Rectal smooth muscle tissue (tissue), 1 donor: Measurements from ENCODE around the gene NTN3.
A peak's percentile ranks its signal among the peaks of the same experiment; 100 is the strongest.

Source experiments
- H3K27ac ChIP-seq: one replicate; pipeline ENCODE4 v1.7.0; 2013; ENCODE audit warnings: low read depth, low read length, inconsistent platforms
- H3K27me3 ChIP-seq: one replicate; pipeline ENCODE4 v1.7.0; 2013; ENCODE audit warnings: low read length; ENCODE audit not compliant: control insufficient read depth, insufficient read depth
- H3K36me3 ChIP-seq: one replicate; pipeline ENCODE4 v1.7.0; 2013; ENCODE audit warnings: low read length; ENCODE audit not compliant: control insufficient read depth, insufficient read depth
- H3K4me1 ChIP-seq: one replicate; pipeline ENCODE4 v1.7.0; 2013; ENCODE audit warnings: low read length; ENCODE audit not compliant: control insufficient read depth, insufficient read depth
- H3K4me3 ChIP-seq: one replicate; pipeline ENCODE4 v1.7.0; 2013; ENCODE audit warnings: low read length
- H3K9ac ChIP-seq: one replicate; pipeline ENCODE4 v1.7.0; 2013; ENCODE audit warnings: low read length

NTN3 gene

GRCh38 chr16:2460916-2461315, 10.2 kb upstream of the NTN3 start:
- Histone ChIP-seq H3K36me3 (no peaks in the 10 kb centered on the region), H3K27me3 (no peaks in the 10 kb centered on the region), H3K9ac (no peak overlapping the region), H3K4me1 (no peaks in the 10 kb centered on the region), H3K4me3 (no peak overlapping the region), H3K27ac (no peak overlapping the region)

- Histone ChIP-seq H3K36me3 (no peaks in the 10 kb centered on the region), H3K27ac (no peak overlapping the region), H3K9ac (no peak overlapping the region), H3K27me3 (no peaks in the 10 kb centered on the region), H3K4me1 (peaks cover under 1% of the 10 kb centered on the region), H3K4me3 (no peak overlapping the region)
These were observed 8.8 kb upstream of the NTN3 start for GRCh38 chr16:2462031-2462866.

GRCh38 chr16:2464333-2464732, 6.8 kb upstream of the NTN3 start:
- Histone ChIP-seq H3K27ac (no peak overlapping the region), H3K9ac (no peak overlapping the region), H3K4me3 (no peak overlapping the region), H3K27me3 (peaks cover 3% of the 10 kb centered on the region), H3K4me1 (peaks cover 2% of the 10 kb centered on the region), H3K36me3 (no peaks in the 10 kb centered on the region)

GRCh38 chr16:2465653-2466415, 5.3 kb upstream of the NTN3 start:
- Histone ChIP-seq H3K27me3 (peaks cover 18% of the 10 kb centered on the region), H3K9ac (no peak overlapping the region), H3K27ac (no peak overlapping the region), H3K4me3 (no peak overlapping the region), H3K4me1 (peaks cover 2% of the 10 kb centered on the region), H3K36me3 (no peaks in the 10 kb centered on the region)

- H3K27ac ChIP-seq, result no peak overlapping the region
- peaks cover 21% of the 10 kb centered on the region for H3K27me3 ChIP-seq
- H3K9ac ChIP-seq, result no peak overlapping the region
- no peaks in the 10 kb centered on the region for H3K36me3 ChIP-seq
- H3K4me3 ChIP-seq, result peak overlapping the region; percentile 53
- H3K4me1 ChIP-seq, result peaks cover 2% of the 10 kb centered on the region
These were observed 4.2 kb upstream of the NTN3 start for GRCh38 chr16:2466667-2467527.

GRCh38 chr16:2467528-2468232, 3.4 kb upstream of the NTN3 start:
- Histone ChIP-seq H3K27ac (no peak overlapping the region), H3K4me3 (peak overlapping the region; percentile 53), H3K27me3 (peaks cover 22% of the 10 kb centered on the region), H3K9ac (no peak overlapping the region), H3K36me3 (no peaks in the 10 kb centered on the region), H3K4me1 (peaks cover 2% of the 10 kb centered on the region)

GRCh38 chr16:2468233-2468724, 2.8 kb upstream of the NTN3 start:
- no peak overlapping the region for H3K27ac ChIP-seq
- no peak overlapping the region for H3K9ac ChIP-seq
- H3K4me3 ChIP-seq, result peak overlapping the region; percentile 53
- H3K27me3 ChIP-seq, result peaks cover 27% of the 10 kb centered on the region
- H3K36me3 ChIP-seq, result no peaks in the 10 kb centered on the region
- H3K4me1 ChIP-seq, result peaks cover 2% of the 10 kb centered on the region

- H3K27ac ChIP-seq, result no peak overlapping the region
- H3K27me3 ChIP-seq, result peaks cover 30% of the 10 kb centered on the region
- peak overlapping the region; percentile 21 for H3K4me3 ChIP-seq
- no peaks in the 10 kb centered on the region for H3K36me3 ChIP-seq
- no peak overlapping the region for H3K9ac ChIP-seq
- H3K4me1 ChIP-seq, result peaks cover 2% of the 10 kb centered on the region
These were observed 2.2 kb upstream of the NTN3 start for GRCh38 chr16:2468725-2469398.

- H3K27ac ChIP-seq, result no peak overlapping the region
- H3K4me3 ChIP-seq, result no peak overlapping the region
- H3K4me1 ChIP-seq, result peaks cover 2% of the 10 kb centered on the region
- H3K36me3 ChIP-seq, result no peaks in the 10 kb centered on the region
- H3K9ac ChIP-seq, result no peak overlapping the region
- peaks cover 30% of the 10 kb centered on the region for H3K27me3 ChIP-seq
These were observed 1.5 kb upstream of the NTN3 start for GRCh38 chr16:2469399-2470233.

- H3K27me3 ChIP-seq, result peaks cover 30% of the 10 kb centered on the region
- H3K4me3 ChIP-seq, result no peak overlapping the region
- H3K27ac ChIP-seq, result no peak overlapping the region
- H3K9ac ChIP-seq, result no peak overlapping the region
- no peaks in the 10 kb centered on the region for H3K36me3 ChIP-seq
- H3K4me1 ChIP-seq, result peaks cover 2% of the 10 kb centered on the region
These were observed 879 bp upstream of the NTN3 start for GRCh38 chr16:2470234-2470601.

- H3K4me3 ChIP-seq, result no peak overlapping the region
- H3K36me3 ChIP-seq, result no peaks in the 10 kb centered on the region
- H3K9ac ChIP-seq, result no peak overlapping the region
- H3K27me3 ChIP-seq, result peaks cover 30% of the 10 kb centered on the region
- H3K4me1 ChIP-seq, result peaks cover 2% of the 10 kb centered on the region
- H3K27ac ChIP-seq, result no peak overlapping the region
These were observed 488 bp upstream of the NTN3 start for GRCh38 chr16:2470603-2471015.
